Type B pancreatic cell (in vitro differentiated cells): ENCODE measurements around the gene CNNM4. TPM values are rescaled to one million over a fixed set of nuclear protein-coding genes. Genes with fewer than 3 reads are reported as not detected.

Experiments used
- DNase-seq: peaks from one replicate; pipeline ENCODE4 v3.0.0; 2021; ENCODE audit warnings: mixed read lengths; ENCODE audit not compliant: unreplicated experiment; ENCODE audit errors: extremely low spot score
- H3K27ac Mint-ChIP-seq: 2 replicates; pipeline ENCODE4 v1.8.0; 2021; ENCODE audit warnings: mild to moderate bottlenecking, mixed read lengths
- H3K27me3 Mint-ChIP-seq: 2 replicates; pipeline ENCODE4 v1.8.0; 2021; ENCODE audit warnings: mixed read lengths
- H3K36me3 Mint-ChIP-seq: 2 replicates; pipeline ENCODE4 v1.8.0; 2021; ENCODE audit warnings: mixed read lengths
- H3K4me1 Mint-ChIP-seq: one replicate; pipeline ENCODE4 v1.8.0; 2021; ENCODE audit warnings: mixed read lengths; ENCODE audit not compliant: unreplicated experiment
- H3K4me3 Mint-ChIP-seq: 2 replicates; pipeline ENCODE4 v1.8.0; 2021; ENCODE audit warnings: mild to moderate bottlenecking, mixed read lengths
- H3K9me3 Mint-ChIP-seq: 2 replicates; pipeline ENCODE4 v1.8.0; 2021; ENCODE audit warnings: mixed read lengths
- CTCF ChIP-seq: fragments of 200-600 bp; sonication (generic); conservative IDR thresholded peaks from 2 replicates; pipeline ENCODE4 v1.5.0; 2021; ENCODE audit warnings: antibody characterized with exemption, mild to moderate bottlenecking
- total RNA-seq: library from RNA; stranded (reverse); gene quantifications from 2 replicates; pipeline ENCODE4 v1.2.1, GENCODE V29; 2021; ENCODE audit warnings: low replicate concordance

CNNM4 gene
- total RNA-seq, 1 donor from 2014 or later: 14.0 TPM

DNA sequence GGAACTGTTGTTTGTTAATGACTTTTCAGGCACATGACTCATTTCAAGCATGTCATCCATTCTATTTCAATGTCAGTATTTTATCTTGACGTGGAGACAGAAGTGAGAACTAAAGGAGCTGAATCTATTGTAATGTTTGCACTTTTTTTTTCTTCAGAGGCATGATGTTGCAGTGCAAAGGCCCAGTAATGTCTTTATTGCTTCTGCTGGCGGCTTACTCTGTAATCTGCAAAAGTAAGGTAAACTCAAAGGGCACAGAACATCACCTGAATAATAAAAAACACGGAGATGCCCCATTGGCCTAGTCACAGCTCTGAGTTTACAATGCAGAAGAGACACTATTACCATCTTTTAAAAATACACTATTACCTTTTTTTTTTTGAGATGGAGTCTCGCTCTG, 53.0 kb downstream of the CNNM4 start:
- Mint-ChIP-seq H3K4me3 (peak overlapping the region; percentile 43), H3K27me3 (no peaks in the 10 kb centered on the region)

GRCh38 chr2:96815326-96816126, 54.8 kb downstream of the CNNM4 start:
- no peaks in the 10 kb centered on the region for H3K9me3 Mint-ChIP-seq
- no peak for TF ChIP-seq CTCF
- DNase-seq: no peak
- H3K36me3 Mint-ChIP-seq: peaks cover 18% of the 10 kb centered on the region
- H3K27ac Mint-ChIP-seq: peak overlapping the region; percentile 80
- no peaks in the 10 kb centered on the region for H3K27me3 Mint-ChIP-seq
- peaks cover 39% of the 10 kb centered on the region for H3K4me1 Mint-ChIP-seq
- peak overlapping the region; percentile 92 for H3K4me3 Mint-ChIP-seq

More for the DNA sequence above, 53.0 kb downstream of the CNNM4 start:
- peaks cover 20% of the 10 kb centered on the region for H3K4me1 Mint-ChIP-seq
- no peak overlapping the region for H3K27ac Mint-ChIP-seq
- no peak for TF ChIP-seq CTCF
- no peak for DNase-seq
- no peaks in the 10 kb centered on the region for H3K9me3 Mint-ChIP-seq
- peaks cover 4% of the 10 kb centered on the region for H3K36me3 Mint-ChIP-seq

DNA sequence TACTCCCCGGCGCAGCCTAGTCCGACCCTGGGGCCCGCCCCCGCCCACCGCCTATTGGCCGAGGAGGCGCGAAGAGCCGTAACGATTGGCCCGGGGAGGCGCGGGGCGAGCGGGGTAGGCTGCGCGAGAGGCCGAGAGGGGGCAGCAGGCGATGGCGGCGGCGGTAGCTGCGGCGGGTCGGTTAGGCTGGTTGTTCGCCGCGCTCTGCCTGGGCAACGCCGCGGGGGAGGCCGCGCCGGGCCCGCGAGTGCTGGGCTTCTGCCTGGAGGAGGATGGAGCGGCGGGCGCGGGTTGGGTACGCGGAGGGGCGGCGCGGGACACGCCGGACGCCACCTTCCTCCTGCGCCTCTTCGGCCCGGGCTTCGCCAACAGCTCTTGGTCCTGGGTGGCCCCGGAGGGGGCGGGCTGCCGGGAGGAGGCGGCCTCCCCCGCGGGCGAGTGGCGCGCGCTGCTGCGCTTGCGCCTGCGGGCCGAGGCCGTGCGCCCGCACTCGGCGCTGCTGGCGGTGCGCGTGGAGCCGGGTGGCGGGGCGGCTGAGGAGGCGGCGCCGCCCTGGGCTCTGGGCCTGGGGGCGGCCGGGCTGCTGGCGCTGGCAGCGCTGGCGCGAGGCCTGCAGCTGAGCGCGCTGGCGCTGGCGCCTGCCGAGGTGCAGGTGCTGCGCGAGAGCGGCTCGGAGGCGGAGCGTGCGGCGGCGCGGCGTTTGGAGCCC, 55.6 kb downstream of the CNNM4 start, which contains the start of gene CNNM3:
CNNM3 (plus strand) TSS at position 142 of the 709 bp plus-strand sequence; CDS start at position 152, 10 bp downstream.
- DNase-seq: peak; percentile 99
- Mint-ChIP-seq H3K36me3 (peaks cover 20% of the 10 kb centered on the region), H3K4me1 (peaks cover 46% of the 10 kb centered on the region), H3K9me3 (no peaks in the 10 kb centered on the region), H3K27ac (peak within 1 kb of the TSS; percentile 80), H3K4me3 (peak within 1 kb of the TSS; percentile 92), H3K27me3 (no peaks in the 10 kb centered on the region)
- peak; percentile 79 for TF ChIP-seq CTCF

DNA sequence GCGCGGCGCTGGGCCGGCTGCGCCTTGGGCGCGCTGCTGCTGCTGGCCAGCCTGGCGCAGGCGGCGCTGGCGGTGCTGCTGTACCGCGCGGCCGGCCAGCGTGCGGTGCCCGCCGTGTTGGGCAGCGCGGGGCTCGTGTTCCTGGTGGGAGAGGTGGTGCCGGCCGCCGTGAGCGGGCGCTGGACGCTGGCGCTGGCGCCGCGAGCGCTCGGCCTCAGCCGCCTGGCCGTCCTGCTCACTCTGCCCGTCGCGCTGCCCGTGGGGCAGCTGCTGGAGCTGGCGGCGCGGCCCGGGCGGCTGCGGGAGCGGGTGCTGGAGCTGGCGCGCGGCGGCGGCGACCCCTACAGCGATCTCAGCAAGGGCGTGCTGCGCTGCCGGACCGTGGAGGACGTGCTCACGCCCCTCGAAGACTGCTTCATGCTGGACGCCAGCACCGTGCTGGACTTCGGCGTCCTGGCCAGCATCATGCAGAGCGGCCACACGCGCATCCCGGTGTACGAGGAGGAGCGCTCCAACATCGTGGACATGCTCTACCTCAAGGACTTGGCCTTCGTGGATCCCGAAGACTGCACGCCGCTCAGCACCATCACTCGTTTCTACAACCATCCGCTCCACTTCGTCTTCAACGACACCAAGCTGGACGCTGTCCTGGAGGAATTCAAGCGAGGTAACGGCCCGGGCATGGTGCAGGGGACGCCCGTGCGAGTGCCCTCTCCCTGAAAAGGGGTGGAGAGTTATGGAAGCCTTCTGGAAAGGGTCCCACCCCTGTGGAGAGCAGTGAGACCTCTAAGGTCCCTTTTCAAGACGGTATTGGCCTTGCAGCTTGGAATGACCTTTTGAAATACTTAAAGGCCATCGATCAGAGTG, 56.4 kb downstream of the CNNM4 start:
- DNase-seq: peak; percentile 79
- Mint-ChIP-seq H3K4me1 (peaks cover 49% of the 10 kb centered on the region), H3K36me3 (peaks cover 20% of the 10 kb centered on the region), H3K9me3 (no peaks in the 10 kb centered on the region), H3K27ac (no peak overlapping the region), H3K27me3 (no peaks in the 10 kb centered on the region), H3K4me3 (peak overlapping the region; percentile 91)
- TF ChIP-seq CTCF: no peak

GRCh38 chr2:96817882-96818281, 57.2 kb downstream of the CNNM4 start:
- TF ChIP-seq CTCF: no peak
- Mint-ChIP-seq H3K27me3 (no peaks in the 10 kb centered on the region), H3K4me3 (peak overlapping the region; percentile 91), H3K36me3 (peaks cover 16% of the 10 kb centered on the region), H3K9me3 (no peaks in the 10 kb centered on the region), H3K4me1 (peaks cover 52% of the 10 kb centered on the region), H3K27ac (peak overlapping the region; percentile 33)
- no peak for DNase-seq
